Natural killer cell treated with Interleukin-12 subunit alpha and Interleukin-12 subunit beta and Interleukin-15 and Interleukin-18, amount 100 ng/mL, for 72 hours (primary cell): Measurements from ENCODE around the gene PCNA. TPM values are rescaled to one million over a fixed set of nuclear protein-coding genes. Genes with fewer than 3 reads are reported as not detected.
A peak's percentile ranks its signal among the peaks of the same experiment; 100 is the strongest.

Experiments
- ATAC-seq, 2 donors: fragments of 150-1000 bp; cut with Tn5 transposase in 1 of 2; sonication (Bioruptor Pico), chemical (Tn5 transposase) in 1 of 2; 2 replicates each; pipeline ENCODE4 v1.10.0; 2021
- DNase-seq: peaks from one replicate; pipeline ENCODE4 v3.0.0; 2022; ENCODE audit warnings: low spot score
- H3K27ac Mint-ChIP-seq, 2 donors: 1 replicate in 1 of 2; 2 replicates in 1 of 2; pipeline ENCODE4 v1.8.0; 2022; ENCODE audit warnings: mixed read lengths in 2 of 2, mild to moderate bottlenecking in 1 of 2, moderate library complexity in 1 of 2
- H3K27me3 Mint-ChIP-seq, 2 donors: 1 replicate in 1 of 2; 2 replicates in 1 of 2; pipeline ENCODE4 v1.8.0; 2022; ENCODE audit warnings: mixed read lengths in 2 of 2
- H3K36me3 Mint-ChIP-seq: one replicate; pipeline ENCODE4 v1.8.0; 2022; ENCODE audit warnings: mixed read lengths
- H3K4me1 Mint-ChIP-seq, 2 donors: 1 replicate in 1 of 2; 2 replicates in 1 of 2; pipeline ENCODE4 v1.8.0; 2022; ENCODE audit warnings: low read depth in 2 of 2, mixed read lengths in 2 of 2, mild to moderate bottlenecking in 1 of 2
- H3K4me3 Mint-ChIP-seq: one replicate; pipeline ENCODE4 v1.8.0; 2022; ENCODE audit warnings: mixed read lengths
- H3K9me3 Mint-ChIP-seq: 2 replicates; pipeline ENCODE4 v1.8.0; 2022; ENCODE audit warnings: mixed read lengths
- total RNA-seq, 2 donors: library from RNA; stranded (reverse); gene quantifications; one replicate each; pipeline ENCODE4 v1.2.3, GENCODE V29; 2022

Gene PCNA
- total RNA-seq, 2 donors from 2014 or later, result 288 to 377 TPM

DNA sequence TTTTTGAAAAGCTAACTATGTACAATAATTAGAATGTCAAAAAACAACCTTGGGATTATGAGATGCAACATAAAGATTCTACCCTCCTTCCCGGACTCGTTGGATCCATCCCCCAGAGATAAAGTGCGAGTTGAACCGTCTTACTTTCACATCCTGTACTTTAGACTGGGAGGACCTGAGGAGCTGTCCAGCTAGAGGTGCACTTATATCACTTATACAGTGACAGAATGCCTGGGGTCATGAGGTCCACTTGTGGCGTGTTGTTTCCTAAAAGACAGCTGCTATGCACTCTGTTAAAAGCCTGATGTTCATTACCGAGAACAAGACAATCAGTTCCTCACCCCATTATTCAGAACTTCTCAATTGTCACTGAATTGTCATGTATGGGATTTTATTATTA, 9.1 kb upstream of the PCNA start:
- H3K27me3 Mint-ChIP-seq, result no peaks in the 10 kb centered on the region
- H3K36me3 Mint-ChIP-seq, result no peaks in the 10 kb centered on the region
- H3K4me1 Mint-ChIP-seq, result peaks cover 30 to 34% of the 10 kb centered on the region in 2 donors
- H3K27ac Mint-ChIP-seq, result peak overlapping the region in 1 of 2 donors; percentile 85
- H3K9me3 Mint-ChIP-seq, result no peaks in the 10 kb centered on the region
- DNase-seq (no peak), ATAC-seq (no peak)
- H3K4me3 Mint-ChIP-seq, result peak overlapping the region; percentile 95

DNA sequence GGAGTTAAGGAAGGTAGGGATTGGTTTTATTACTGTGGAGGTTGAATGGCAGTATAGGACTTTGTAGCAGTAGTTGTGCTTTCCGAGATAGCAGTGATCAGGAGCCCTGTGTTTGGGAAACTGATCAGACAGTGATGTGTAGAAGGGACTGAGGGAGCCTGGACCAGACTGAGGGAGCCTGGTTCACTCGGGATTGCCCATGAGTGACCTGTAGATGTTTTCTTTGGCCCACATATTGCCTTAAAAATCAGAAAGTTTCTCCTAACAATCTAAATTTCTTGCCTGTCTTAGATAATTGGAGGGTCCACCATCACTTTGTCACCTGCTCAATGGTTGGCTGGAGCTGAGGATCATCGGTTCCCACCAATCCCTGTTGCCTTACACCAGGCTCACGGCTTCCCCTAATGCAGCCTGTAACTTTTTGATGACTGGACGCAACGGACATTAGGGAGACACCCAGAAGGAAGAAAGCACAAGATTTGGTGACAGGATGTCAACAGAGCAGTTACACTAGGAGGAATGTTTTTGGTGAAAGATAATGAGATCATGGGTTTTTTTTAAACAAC, 8.2 kb upstream of the PCNA start:
- Mint-ChIP-seq H3K4me3 (peak overlapping the region; percentile 95), H3K27ac (peak overlapping the region; percentile 85 to 89), H3K4me1 (peaks cover 30 to 34% of the 10 kb centered on the region in 2 donors), H3K36me3 (no peaks in the 10 kb centered on the region), H3K27me3 (no peaks in the 10 kb centered on the region), H3K9me3 (no peaks in the 10 kb centered on the region)
- DNase-seq, result no peak
- ATAC-seq, result no peak

DNA sequence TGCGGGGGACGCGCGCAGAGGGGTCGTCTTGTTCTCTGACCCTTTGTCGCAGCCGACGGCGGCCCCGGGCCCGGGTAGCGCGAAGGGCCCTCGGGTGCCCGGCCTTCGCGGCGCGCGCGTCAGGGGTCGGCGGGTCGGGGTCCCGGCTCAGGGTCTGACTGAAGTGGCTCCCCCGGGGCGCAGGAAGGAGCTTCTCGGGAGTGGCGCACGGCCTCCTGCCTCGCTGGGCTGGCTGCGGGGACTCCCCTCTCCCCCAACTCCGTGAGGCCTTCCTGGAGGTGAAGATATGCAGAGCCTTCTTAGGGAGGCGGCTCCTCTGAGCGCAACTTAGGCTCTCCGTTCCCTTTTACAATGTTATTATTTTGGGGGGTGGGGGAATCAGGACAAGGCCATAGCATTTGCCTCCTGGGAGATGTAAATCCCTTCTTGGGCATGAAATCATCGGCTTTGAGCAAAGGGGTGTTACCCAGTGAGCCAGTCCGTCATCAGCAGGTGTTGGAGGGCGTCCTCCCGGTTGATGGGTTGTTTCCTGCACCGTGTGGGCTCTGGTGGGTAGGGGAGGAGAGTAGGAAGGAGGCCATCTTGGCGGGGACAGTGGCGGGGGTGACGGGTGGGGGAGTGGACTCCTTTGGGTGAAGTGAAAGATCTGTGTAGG, 7.6 kb upstream of the PCNA start:
- Mint-ChIP-seq H3K9me3 (no peaks in the 10 kb centered on the region), H3K27me3 (no peaks in the 10 kb centered on the region), H3K4me1 (peaks cover 30 to 34% of the 10 kb centered on the region in 2 donors), H3K4me3 (peak overlapping the region; percentile 95), H3K36me3 (no peaks in the 10 kb centered on the region), H3K27ac (peak overlapping the region; percentile 85 to 89)
- DNase-seq (peak; percentile 65), ATAC-seq (peak; percentile 0 to 49)

- peak within 1 kb of the TSS; percentile 85 to 89 for H3K27ac Mint-ChIP-seq
- peak; percentile 96 for ATAC-seq
- H3K36me3 Mint-ChIP-seq, result no peaks in the 10 kb centered on the region
- peak; percentile 99 for DNase-seq
- peak within 1 kb of the TSS; percentile 95 for H3K4me3 Mint-ChIP-seq
- H3K4me1 Mint-ChIP-seq, result peaks cover 30 to 34% of the 10 kb centered on the region in 2 donors
- H3K9me3 Mint-ChIP-seq, result no peaks in the 10 kb centered on the region
- no peaks in the 10 kb centered on the region for H3K27me3 Mint-ChIP-seq
Measured at GRCh38 chr20:5126512-5127203, 6.9 kb upstream of the PCNA start, which contains the start of gene CDS2. CDS2 (plus strand) TSS chr20:5127008; CDS start chr20:5127093, 85 bp downstream.

DNA sequence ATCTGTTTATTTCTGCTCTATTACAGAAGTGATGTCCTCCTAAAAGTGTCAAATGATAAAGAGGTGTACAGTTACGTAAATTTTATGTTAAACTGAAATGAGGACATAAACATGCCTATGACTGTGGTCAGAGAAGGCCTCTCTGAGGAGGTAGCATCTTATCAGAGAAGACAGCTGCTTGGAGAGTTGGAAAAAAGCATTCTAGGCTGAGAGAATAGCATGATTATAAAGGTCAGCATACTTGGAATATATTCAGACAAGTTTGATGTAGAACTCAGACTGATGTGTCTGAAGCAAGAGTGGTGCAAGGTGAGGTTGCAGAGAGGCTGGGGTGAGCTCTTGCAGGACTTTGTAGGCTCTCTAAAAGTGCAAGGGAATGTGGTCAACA, 3.1 kb upstream of the PCNA start:
- Mint-ChIP-seq H3K27ac (no peak overlapping the region), H3K4me1 (peaks cover 28 to 31% of the 10 kb centered on the region in 2 donors), H3K36me3 (peaks cover 3% of the 10 kb centered on the region), H3K9me3 (no peaks in the 10 kb centered on the region), H3K27me3 (no peaks in the 10 kb centered on the region), H3K4me3 (no peak overlapping the region)
- no peak for DNase-seq
- ATAC-seq, result no peak

- no peaks in the 10 kb centered on the region for H3K9me3 Mint-ChIP-seq
- DNase-seq, result no peak
- H3K27me3 Mint-ChIP-seq, result no peaks in the 10 kb centered on the region
- ATAC-seq, result no peak
- peak overlapping the region; percentile 91 for H3K4me3 Mint-ChIP-seq
- H3K4me1 Mint-ChIP-seq, result peaks cover 24 to 41% of the 10 kb centered on the region in 2 donors
- H3K27ac Mint-ChIP-seq, result peak overlapping the region; percentile 90 to 92
- H3K36me3 Mint-ChIP-seq, result peaks cover 25% of the 10 kb centered on the region
Measured at GRCh38 chr20:5120185-5120476, 373 bp upstream of the PCNA start.

DNA sequence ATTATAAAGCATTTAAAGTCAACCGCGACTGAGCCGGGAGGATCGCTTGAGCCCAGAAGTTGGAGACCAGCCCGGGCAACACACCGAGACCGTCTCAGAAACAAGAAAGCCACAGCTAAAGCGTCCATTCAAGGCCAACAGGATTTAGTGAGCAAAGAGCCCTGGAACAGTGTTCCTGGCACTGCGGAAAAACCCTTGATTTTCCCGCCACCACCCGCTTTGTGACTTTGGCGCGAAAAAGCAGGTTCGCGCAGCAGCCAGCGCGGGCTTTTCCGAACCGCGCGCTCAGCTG, 669 bp downstream of the PCNA start:
- Mint-ChIP-seq H3K27me3 (no peaks in the 10 kb centered on the region), H3K36me3 (peaks cover 28% of the 10 kb centered on the region), H3K9me3 (no peaks in the 10 kb centered on the region), H3K27ac (peak overlapping the region; percentile 90 to 92), H3K4me1 (peaks cover 28 to 44% of the 10 kb centered on the region in 2 donors), H3K4me3 (peak overlapping the region; percentile 91)
- no peak for DNase-seq
- ATAC-seq, result no peak

- no peaks in the 10 kb centered on the region for H3K27me3 Mint-ChIP-seq
- H3K27ac Mint-ChIP-seq, result peak overlapping the region; percentile 90 to 92
- H3K36me3 Mint-ChIP-seq, result peaks cover 28% of the 10 kb centered on the region
- H3K4me3 Mint-ChIP-seq, result peak overlapping the region; percentile 91
- peaks cover 31 to 47% of the 10 kb centered on the region in 2 donors for H3K4me1 Mint-ChIP-seq
- ATAC-seq (no peak), DNase-seq (no peak)
- no peaks in the 10 kb centered on the region for H3K9me3 Mint-ChIP-seq
Measured at GRCh38 chr20:5118220-5119142, 1.3 kb downstream of the PCNA start.

GRCh38 chr20:5116875-5117274, 2.9 kb downstream of the PCNA start:
- Mint-ChIP-seq H3K36me3 (peaks cover 28% of the 10 kb centered on the region), H3K27me3 (no peaks in the 10 kb centered on the region), H3K4me1 (peaks cover 39 to 56% of the 10 kb centered on the region in 2 donors), H3K27ac (peak overlapping the region; percentile 90 to 92), H3K4me3 (peak overlapping the region; percentile 91), H3K9me3 (no peaks in the 10 kb centered on the region)
- DNase-seq (no peak), ATAC-seq (no peak)

DNA sequence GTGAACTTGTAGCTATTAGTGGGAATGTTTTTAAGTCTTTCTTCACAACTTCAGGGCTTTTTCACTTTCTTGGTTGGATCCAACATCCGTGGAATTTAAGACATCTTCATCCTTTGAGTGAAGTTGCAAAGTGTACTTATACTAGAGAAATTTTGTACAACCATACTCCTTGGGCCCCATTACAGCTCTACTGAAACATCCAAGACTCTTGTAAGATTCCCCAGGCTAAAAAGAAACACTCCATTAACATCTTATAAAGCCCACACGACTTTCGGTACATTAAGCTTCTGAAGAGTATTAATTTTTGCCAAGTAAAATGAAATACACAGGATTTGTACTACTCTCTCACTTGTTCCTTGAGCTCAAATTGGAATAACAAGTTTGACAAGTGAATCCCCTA, 5.4 kb downstream of the PCNA start:
- H3K4me3 Mint-ChIP-seq, result peak overlapping the region; percentile 94
- DNase-seq (no peak), ATAC-seq (no peak)
- peaks cover 32 to 40% of the 10 kb centered on the region in 2 donors for H3K4me1 Mint-ChIP-seq
- peak overlapping the region; percentile 89 to 97 for H3K27ac Mint-ChIP-seq
- peaks cover 33% of the 10 kb centered on the region for H3K36me3 Mint-ChIP-seq
- H3K9me3 Mint-ChIP-seq, result no peaks in the 10 kb centered on the region
- H3K27me3 Mint-ChIP-seq, result no peaks in the 10 kb centered on the region

DNA sequence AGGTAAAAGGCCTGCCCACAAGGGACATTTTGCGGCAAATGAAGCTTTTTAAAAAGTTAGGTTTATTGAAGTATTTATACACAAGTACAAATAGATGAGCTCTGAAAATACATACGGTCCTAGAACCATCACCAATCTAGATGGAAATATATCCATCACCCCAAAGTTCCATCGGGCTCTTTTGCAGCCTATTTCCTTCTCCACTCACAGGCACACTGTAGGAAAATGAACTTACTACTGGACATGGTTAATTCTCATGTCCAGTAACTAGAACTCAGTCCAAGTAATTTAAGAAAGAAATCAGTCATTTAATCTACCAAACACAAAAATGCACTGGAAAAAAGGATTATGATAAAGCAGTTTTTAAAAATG, 6.2 kb downstream of the PCNA start:
- H3K36me3 Mint-ChIP-seq, result peaks cover 33% of the 10 kb centered on the region
- peak overlapping the region; percentile 94 for H3K4me3 Mint-ChIP-seq
- ATAC-seq (no peak), DNase-seq (no peak)
- peak overlapping the region; percentile 89 to 97 for H3K27ac Mint-ChIP-seq
- H3K4me1 Mint-ChIP-seq, result peaks cover 32 to 40% of the 10 kb centered on the region in 2 donors
- no peaks in the 10 kb centered on the region for H3K27me3 Mint-ChIP-seq
- no peaks in the 10 kb centered on the region for H3K9me3 Mint-ChIP-seq

DNA sequence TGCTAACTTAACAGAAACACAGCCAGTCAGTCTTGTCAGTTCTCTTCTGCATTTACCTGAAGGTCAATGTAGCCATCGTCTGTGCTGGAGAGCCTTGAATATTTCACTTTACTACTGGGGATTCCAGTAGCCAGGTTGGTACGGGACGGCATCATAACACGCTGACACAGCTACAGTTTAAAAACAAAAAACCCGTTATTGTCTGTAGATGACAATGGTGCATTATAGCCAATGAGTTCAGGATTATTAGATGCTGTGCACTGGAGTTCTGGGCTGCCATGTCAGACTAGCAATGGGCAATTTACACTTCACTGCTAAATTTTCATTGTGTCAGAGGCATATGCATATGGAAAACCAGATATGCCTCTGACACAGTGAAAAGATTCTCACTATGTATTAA, 10.5 kb downstream of the PCNA start:
- no peak for DNase-seq
- no peak overlapping the region for H3K27ac Mint-ChIP-seq

DNA sequence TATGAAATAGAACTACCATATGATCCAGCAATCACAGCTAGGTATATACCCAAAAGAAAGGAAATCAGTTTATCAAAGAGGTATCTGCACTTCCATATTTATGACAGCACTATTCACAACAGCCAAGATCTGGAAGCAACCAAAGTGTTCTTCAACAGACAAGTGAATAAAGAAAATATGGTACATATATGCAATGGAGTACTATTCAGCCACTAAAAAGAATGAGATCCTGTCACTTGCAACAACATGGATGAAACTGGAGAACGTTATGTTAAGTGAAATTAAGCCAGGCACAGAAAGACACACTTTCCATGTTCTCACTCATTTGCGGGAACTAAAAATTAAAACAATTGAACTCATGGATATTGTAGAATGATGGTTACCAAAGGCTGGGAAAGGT, 15.3 kb downstream of the PCNA start:
- Mint-ChIP-seq H3K9me3 (no peaks in the 10 kb centered on the region), H3K4me3 (no peak overlapping the region), H3K27me3 (no peaks in the 10 kb centered on the region), H3K27ac (no peak overlapping the region), H3K4me1 (peaks cover 5 to 10% of the 10 kb centered on the region in 2 donors), H3K36me3 (peaks cover 24% of the 10 kb centered on the region)
- DNase-seq (no peak), ATAC-seq (no peak)

More for the DNA sequence above, 10.5 kb downstream of the PCNA start:
- Mint-ChIP-seq H3K36me3 (peaks cover 9% of the 10 kb centered on the region), H3K4me3 (no peak overlapping the region), H3K4me1 (peaks cover 12 to 13% of the 10 kb centered on the region in 2 donors), H3K27me3 (no peaks in the 10 kb centered on the region), H3K9me3 (no peaks in the 10 kb centered on the region)
- ATAC-seq, result no peak
